Mammary epithelial cell (primary cell): Measurements from ENCODE around the gene NPAS1.

Experiments used
- CTCF ChIP-seq, 2 donors: IDR thresholded peaks in 1 of 2; conservative IDR thresholded peaks in 1 of 2; 2 replicates each; pipeline ENCODE4 v1.5.1; 2011 to 2012; ENCODE audit warnings: inconsistent platforms in 2 of 2, low read length in 2 of 2, mild to moderate bottlenecking in 2 of 2, control low read depth in 1 of 2, low read depth in 1 of 2; ENCODE audit not compliant: insufficient read depth in 1 of 2; ENCODE audit errors: extremely low read depth in 1 of 2
- EZH2 ChIP-seq: IDR thresholded peaks from 2 replicates; pipeline ENCODE4 v1.6.1; 2012; ENCODE audit warnings: low read length, inconsistent platforms, borderline replicate concordance

DNA sequence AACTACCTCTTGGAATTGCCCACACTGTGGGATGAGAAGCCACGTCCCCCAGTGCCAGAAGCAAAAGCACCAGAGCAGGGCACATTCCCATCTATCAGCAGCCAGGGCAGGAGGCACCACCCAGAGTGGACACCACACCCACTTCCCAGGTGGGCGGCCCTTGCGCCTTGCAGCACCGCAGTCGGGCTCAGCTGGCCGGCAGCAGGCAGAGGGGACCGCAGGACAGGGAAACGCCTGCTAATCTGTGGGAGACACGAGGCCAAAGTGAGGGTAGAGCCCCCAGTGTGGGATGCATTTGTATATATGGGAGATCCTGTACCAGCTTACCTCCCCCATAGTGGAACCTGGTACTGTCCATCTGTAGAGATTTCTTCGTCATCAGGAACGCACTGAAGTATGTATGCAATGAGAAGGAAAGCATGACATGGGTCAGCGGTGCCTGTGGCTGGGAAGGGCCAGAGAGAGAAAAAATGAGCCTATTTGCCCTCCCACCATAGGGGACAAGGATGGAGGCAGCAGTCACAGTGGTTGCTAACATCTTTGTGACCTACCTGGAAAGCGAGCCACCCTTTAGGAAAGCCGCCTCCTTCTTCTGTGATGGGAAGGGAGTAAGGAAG, 30.9 kb upstream of the NPAS1 start:
- TF ChIP-seq CTCF (conservative IDR thresholded peaks at IDR 0.05 in 1 of 2, IDR thresholded peaks at IDR 0.05 in 1 of 2; ENCODE audit: extremely low read depth in 1 of 2, insufficient read depth in 1 of 2, low read depth in 1 of 2, low read length in 2 of 2) (no peak), EZH2 (no peak)
